Stimulated activated CD4-positive, alpha-beta T cell treated with anti-CD3 and anti-CD28 coated beads, Interleukin-1b, Interleukin-23, amount 100 ng/mL, for 24 hours (primary cell): ENCODE results near the gene IL1RAPL2.

Experiments used
- DNase-seq, 4 experiments: peaks; one replicate each; pipeline ENCODE4 v3.0.0-alpha.2; 2020; ENCODE audit warnings: low read depth in 4 of 4, low spot score in 1 of 4

Gene IL1RAPL2

GRCh38 chrX:105458846-105459245 lies 892.8 kb downstream of the IL1RAPL2 start:
- no peak for DNase-seq

GRCh38 chrX:105460376-105460775 lies 894.4 kb downstream of the IL1RAPL2 start:
- DNase-seq, result no peak

GRCh38 chrX:105461016-105461415 lies 895.0 kb downstream of the IL1RAPL2 start:
- DNase-seq, result no peak

- DNase-seq, result no peak
Observed at GRCh38 chrX:105462186-105462585, 896.2 kb downstream of the IL1RAPL2 start.

- no peak for DNase-seq
Observed at GRCh38 chrX:105463473-105463872, 897.5 kb downstream of the IL1RAPL2 start.

- DNase-seq, result no peak
Observed at GRCh38 chrX:105464618-105465017, 898.6 kb downstream of the IL1RAPL2 start.

- no peak for DNase-seq
Observed at GRCh38 chrX:105468741-105469140, 902.7 kb downstream of the IL1RAPL2 start.

- DNase-seq, result no peak
Observed at GRCh38 chrX:105471597-105471996, 905.6 kb downstream of the IL1RAPL2 start.

GRCh38 chrX:105475801-105476200 lies 909.8 kb downstream of the IL1RAPL2 start:
- DNase-seq, result no peak

- DNase-seq, result no peak
Observed at GRCh38 chrX:105477351-105477750, 911.4 kb downstream of the IL1RAPL2 start.

GRCh38 chrX:105480646-105481310 lies 914.8 kb downstream of the IL1RAPL2 start:
- no peak for DNase-seq

- no peak for DNase-seq
Observed at GRCh38 chrX:105483011-105483410, 917.0 kb downstream of the IL1RAPL2 start.

GRCh38 chrX:105488716-105489115 lies 922.7 kb downstream of the IL1RAPL2 start:
- DNase-seq, result no peak

- DNase-seq, result no peak
Observed at GRCh38 chrX:105495376-105495775, 929.4 kb downstream of the IL1RAPL2 start.

- no peak for DNase-seq
Observed at GRCh38 chrX:105502336-105502735, 936.3 kb downstream of the IL1RAPL2 start.

GRCh38 chrX:105515561-105515960 lies 949.6 kb downstream of the IL1RAPL2 start:
- no peak for DNase-seq

- no peak for DNase-seq
Observed at GRCh38 chrX:105526431-105526830, 960.4 kb downstream of the IL1RAPL2 start.

GRCh38 chrX:105527759-105528158 lies 961.8 kb downstream of the IL1RAPL2 start:
- DNase-seq, result no peak

GRCh38 chrX:105533951-105534350 lies 968.0 kb downstream of the IL1RAPL2 start:
- DNase-seq, result no peak

GRCh38 chrX:105543283-105543682 lies 977.3 kb downstream of the IL1RAPL2 start:
- no peak for DNase-seq

GRCh38 chrX:105550043-105550663 lies 984.2 kb downstream of the IL1RAPL2 start:
- DNase-seq, result no peak

GRCh38 chrX:105552395-105552794 lies 986.4 kb downstream of the IL1RAPL2 start:
- no peak for DNase-seq

GRCh38 chrX:105553118-105553517 lies 987.1 kb downstream of the IL1RAPL2 start:
- DNase-seq, result no peak
